Upper lobe of left lung (tissue), 4 donors: ENCODE measurements around the gene APBB2.

Experiments
- POLR2A ChIP-seq, 4 donors: fragments of 450-650 bp; IDR thresholded peaks; one replicate each; pipeline ENCODE4 v1.5.1; 2016 to 2017; ENCODE audit warnings: antibody characterized with exemption in 4 of 4, mild to moderate bottlenecking in 2 of 4
- POLR2AphosphoS5 ChIP-seq, 2 donors: sonication (generic); formaldehyde crosslinking; IDR thresholded peaks; one replicate each; pipeline ENCODE4 v1.5.1; 2017; ENCODE audit warnings: antibody characterized with exemption in 2 of 2
- TF ChIP-seq, protein P1 (sequence below), 6 experiments: fragments of 450-650 bp in 4 of 6; fragments of 200-600 bp in 2 of 6; sonication (generic) in 2 of 6; IDR thresholded peaks; one replicate each; pipeline ENCODE4 v1.5.1; 2016 to 2019; ENCODE audit warnings: antibody characterized with exemption in 6 of 6

GRCh38 chr4:41104155-41104554 is 110.2 kb downstream of the APBB2 start:
- TF ChIP-seq POLR2AphosphoS5 (IDR thresholded peaks at IDR 0.05) (no peak), POLR2A (IDR thresholded peaks at IDR 0.05) (no peak)
- TF ChIP-seq, protein P1, sequence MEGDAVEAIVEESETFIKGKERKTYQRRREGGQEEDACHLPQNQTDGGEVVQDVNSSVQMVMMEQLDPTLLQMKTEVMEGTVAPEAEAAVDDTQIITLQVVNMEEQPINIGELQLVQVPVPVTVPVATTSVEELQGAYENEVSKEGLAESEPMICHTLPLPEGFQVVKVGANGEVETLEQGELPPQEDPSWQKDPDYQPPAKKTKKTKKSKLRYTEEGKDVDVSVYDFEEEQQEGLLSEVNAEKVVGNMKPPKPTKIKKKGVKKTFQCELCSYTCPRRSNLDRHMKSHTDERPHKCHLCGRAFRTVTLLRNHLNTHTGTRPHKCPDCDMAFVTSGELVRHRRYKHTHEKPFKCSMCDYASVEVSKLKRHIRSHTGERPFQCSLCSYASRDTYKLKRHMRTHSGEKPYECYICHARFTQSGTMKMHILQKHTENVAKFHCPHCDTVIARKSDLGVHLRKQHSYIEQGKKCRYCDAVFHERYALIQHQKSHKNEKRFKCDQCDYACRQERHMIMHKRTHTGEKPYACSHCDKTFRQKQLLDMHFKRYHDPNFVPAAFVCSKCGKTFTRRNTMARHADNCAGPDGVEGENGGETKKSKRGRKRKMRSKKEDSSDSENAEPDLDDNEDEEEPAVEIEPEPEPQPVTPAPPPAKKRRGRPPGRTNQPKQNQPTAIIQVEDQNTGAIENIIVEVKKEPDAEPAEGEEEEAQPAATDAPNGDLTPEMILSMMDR (IDR thresholded peaks at IDR 0.05): no peak
